ENCODE results near the gene QRFP. TPM values are rescaled to one million over a fixed set of nuclear protein-coding genes. Genes with fewer than 3 reads are reported as not detected.

The QRFP gene
- total RNA-seq, 1 experiment from 2014 or later = not detected

GRCh38 chr9:130930804-130931349 is 34.3 kb upstream of the QRFP start:
- no peak overlapping the region for H2AK5ac ChIP-seq (ENCODE audit: insufficient read length, low read length)
- H3K23ac ChIP-seq (ENCODE audit: insufficient read length, low read depth, low read length) = no peak overlapping the region
- no peak overlapping the region for H2BK15ac ChIP-seq (ENCODE audit: low read depth, low read length)
- no peak for TF ChIP-seq CTCF (conservative IDR thresholded peaks at IDR 0.05)
- no peak overlapping the region for H3K9ac ChIP-seq (ENCODE audit: extremely low read depth, insufficient read length, low read length)
- H2BK5ac ChIP-seq (ENCODE audit: insufficient read length, low read length) = no peak overlapping the region
- H3K9me3 ChIP-seq (ENCODE audit: control insufficient read depth, low read depth, low read length) = no peaks in the 10 kb centered on the region
- no peak for DNase-seq
- H4K20me1 ChIP-seq (ENCODE audit: control insufficient read depth, insufficient read depth, insufficient read length) = no peaks in the 10 kb centered on the region
- H3K79me2 ChIP-seq (ENCODE audit: insufficient read depth, low read length) = no peaks in the 10 kb centered on the region
- no peak overlapping the region for H3K4ac ChIP-seq (ENCODE audit: low read depth, low read length)
- H4K8ac ChIP-seq (replicated peaks; ENCODE audit: insufficient read length, low read depth, low read length) = no peak overlapping the region
- no peaks in the 10 kb centered on the region for H3K23me2 ChIP-seq (ENCODE audit: insufficient read length, low read depth, low read length, poor library complexity, severe bottlenecking)
- no peaks in the 10 kb centered on the region for H3K79me1 ChIP-seq (ENCODE audit: insufficient read depth, low read depth, low read length, poor library complexity, severe bottlenecking)
- WGBS (ENCODE audit: extremely low coverage, insufficient read length, low lambda C conversion rate) = no CpG with 5 or more reads among the region's 15 CpGs
- no peaks in the 10 kb centered on the region for H3K27me3 ChIP-seq (ENCODE audit: insufficient read depth, low read length)
- no peak overlapping the region for H3K27ac ChIP-seq (ENCODE audit: insufficient read length, low read depth, low read length)
- no peak overlapping the region for H2AFZ ChIP-seq (ENCODE audit: low read length)
- H3K4me1 Mint-ChIP-seq = peaks cover 31 to 36% of the 10 kb centered on the region in 2 experiments
- H3K4me1 ChIP-seq (ENCODE audit: insufficient read depth, low read length) = no peaks in the 10 kb centered on the region
- no peak overlapping the region for H3K4me3 Mint-ChIP-seq
- no peak overlapping the region for H3T11ph ChIP-seq (ENCODE audit: low read length)
- H4K5ac ChIP-seq (ENCODE audit: insufficient read length, low read depth, low read length) = no peak overlapping the region
- no peak overlapping the region for H2BK12ac ChIP-seq (ENCODE audit: insufficient read length, low read depth, low read length)
- no peak overlapping the region for H3K56ac ChIP-seq (ENCODE audit: insufficient read length, low read depth, low read length)
- peaks cover 8% of the 10 kb centered on the region for H3K27me3 Mint-ChIP-seq (ENCODE audit: low read depth)
- H3K14ac ChIP-seq (ENCODE audit: insufficient read depth, low read length) = no peak overlapping the region
- H3K18ac ChIP-seq (ENCODE audit: insufficient read length, low read depth, low read length) = no peak overlapping the region
- no peak overlapping the region for H4K91ac ChIP-seq (ENCODE audit: insufficient read length, low read depth, low read length)
- H2BK120ac ChIP-seq (ENCODE audit: low read depth, low read length, poor library complexity, severe bottlenecking) = no peak overlapping the region
- no peak overlapping the region for H3K27ac Mint-ChIP-seq
- no peaks in the 10 kb centered on the region for H3K9me3 Mint-ChIP-seq
- H3K36me3 Mint-ChIP-seq (ENCODE audit: insufficient read depth in 1 of 3, low read depth in 3 of 3) = 0 out of 7 replicates have a peak, but pooled peaks cover 0 to 1% (median 0%) of the 10 kb centered on the region in 3 experiments
- H3K4me2 ChIP-seq (ENCODE audit: insufficient read depth, insufficient read length, low read length) = no peak overlapping the region
- H2BK20ac ChIP-seq (ENCODE audit: low read depth, low read length, poor library complexity, severe bottlenecking) = no peak overlapping the region
